OCI-LY7 (cell line): ENCODE measurements around the gene MISP. TPM values are rescaled to one million over a fixed set of nuclear protein-coding genes. Genes with fewer than 3 reads are reported as not detected.

ENCODE experiments used
- BruUV-seq: library from RNA; stranded (reverse); fragments of 400-500 nt; replicated peaks from 2 replicates; lab custom pipeline; 2021; lab: Mats Ljungman, UMichigan
- CTCF ChIA-PET: fragments of 300-600 bp; sonication (Branson Sonifier 250); formaldehyde crosslinking; loops from one replicate; lab custom pipeline; 2022; ENCODE audit warnings: antibody characterized with exemption; ENCODE audit not compliant: unreplicated experiment; lab: Charles Lee
- POLR2A ChIA-PET: fragments of 300-600 bp; sonication (Branson Sonifier 250); formaldehyde crosslinking; loops from one replicate; lab custom pipeline; 2022; ENCODE audit warnings: antibody characterized with exemption; lab: Charles Lee
- DNase-seq: peaks from one replicate; pipeline ENCODE4 v3.0.0-alpha.2; 2015; ENCODE audit warnings: low spot score
- H2AFZ ChIP-seq: fragments of 200-600 bp; sonication (generic), shearing (Covaris generic); 2 replicates; pipeline ENCODE4 v1.6.1; 2014; ENCODE audit warnings: mild to moderate bottlenecking, antibody characterized with exemption, low read length, moderate library complexity
- H3K27ac ChIP-seq: fragments of 200-600 bp; sonication (generic); 2 replicates; pipeline ENCODE4 v1.5.1; 2014; ENCODE audit warnings: mixed run types, low read depth, mild to moderate bottlenecking, moderate library complexity, low read length, inconsistent platforms; ENCODE audit not compliant: poor library complexity, severe bottlenecking
- H3K36me3 ChIP-seq: fragments of 200-600 bp; sonication (generic); 2 replicates; pipeline ENCODE4 v1.6.1; 2014; ENCODE audit warnings: mild to moderate bottlenecking, antibody characterized with exemption, low read length, moderate library complexity, mixed read lengths; ENCODE audit not compliant: insufficient read depth
- H3K4me1 ChIP-seq: fragments of 200-600 bp; sonication (generic); 2 replicates; pipeline ENCODE4 v1.5.1; 2014; ENCODE audit warnings: mild to moderate bottlenecking, low read length; ENCODE audit not compliant: insufficient read depth, poor library complexity, severe bottlenecking
- H3K4me2 ChIP-seq: fragments of 200-600 bp; sonication (generic); 2 replicates; pipeline ENCODE4 v1.6.1; 2014; ENCODE audit warnings: mild to moderate bottlenecking, low read length
- H3K4me3 ChIP-seq: fragments of 200-600 bp; sonication (generic); 2 replicates; pipeline ENCODE4 v1.5.1; 2014; ENCODE audit warnings: mild to moderate bottlenecking, low read depth, low read length; ENCODE audit not compliant: poor library complexity, severe bottlenecking
- H3K79me2 ChIP-seq: fragments of 200-600 bp; sonication (generic); 2 replicates; pipeline ENCODE4 v1.6.1; 2016; ENCODE audit warnings: low read depth, mild to moderate bottlenecking, low read length, moderate library complexity, mixed read lengths; ENCODE audit not compliant: insufficient read depth
- H3K9me2 ChIP-seq: fragments of 200-600 bp; sonication (generic); 2 replicates; pipeline ENCODE4 v1.6.1; 2016; ENCODE audit warnings: mild to moderate bottlenecking, low read length, mixed read lengths; ENCODE audit not compliant: insufficient read depth
- H3K9me3 ChIP-seq: fragments of 200-600 bp; sonication (generic); 2 replicates; pipeline ENCODE4 v1.6.1; 2014; ENCODE audit warnings: mild to moderate bottlenecking, mixed run types, low read length, mixed read lengths
- H4K20me1 ChIP-seq: fragments of 200-600 bp; sonication (generic); 2 replicates; pipeline ENCODE4 v1.6.1; 2014; ENCODE audit warnings: mild to moderate bottlenecking, antibody characterized with exemption, low read length, moderate library complexity, mixed read lengths; ENCODE audit not compliant: insufficient read depth
- CTCF ChIP-seq: fragments of 200-600 bp; sonication (generic); conservative IDR thresholded peaks from 2 replicates; pipeline ENCODE4 v1.5.1; 2014; ENCODE audit warnings: mild to moderate bottlenecking, antibody characterized with exemption, low read length, moderate library complexity, mixed read lengths
- EZH2phosphoT487 ChIP-seq: fragments of 200-600 bp; sonication (generic); IDR thresholded peaks from 2 replicates; pipeline ENCODE4 v1.6.1; 2018; ENCODE audit warnings: low read depth, borderline replicate concordance, mild to moderate bottlenecking, mixed run types, antibody characterized with exemption, low read length, moderate library complexity, mixed read lengths
- intact Hi-C: fragments of 100-400 bp; cut with micrococcal nuclease; formaldehyde crosslinking; loops from one replicate; pipeline ENCODE4 v1.10.0; 2022; ENCODE audit not compliant: unreplicated experiment
- total RNA-seq, 2 experiments: library from RNA; depleted of rRNA in 1 of 2; stranded (reverse); fragments of >200 nt in 1 of 2; shearing (Covaris generic) in 1 of 2; gene quantifications; 2 replicates each; pipeline ENCODE4 v1.2.3, GENCODE V29; 2014 to 2022

MISP gene
- total RNA-seq, 2 experiments from 2014 or later = 0.23 TPM; not detected in 1

- Histone ChIP-seq H3K9me3 (no peaks in the 10 kb centered on the region), H3K79me2 (peaks cover 10% of the 10 kb centered on the region), H3K9me2 (no peaks in the 10 kb centered on the region), H3K4me2 (no peak overlapping the region), H3K4me3 (no peak overlapping the region), H4K20me1 (peaks cover 1% of the 10 kb centered on the region; the same call in 1 of the 2 replicates), H2AFZ (no peak overlapping the region), H3K4me1 (no peaks in the 10 kb centered on the region), H3K36me3 (peaks cover 94% of the 10 kb centered on the region), H3K27ac (no peak overlapping the region)
- DNase-seq = no peak
- ChIA-PET POLR2A (no interaction called here), CTCF (no interaction called here)
- no peak for TF ChIP-seq CTCF
- BruUV-seq = TSS peak; percentile 20
- intact Hi-C loops = no loop called here
Measured at GRCh38 chr19:807627-808422, 56.9 kb downstream of the MISP start.

DNA sequence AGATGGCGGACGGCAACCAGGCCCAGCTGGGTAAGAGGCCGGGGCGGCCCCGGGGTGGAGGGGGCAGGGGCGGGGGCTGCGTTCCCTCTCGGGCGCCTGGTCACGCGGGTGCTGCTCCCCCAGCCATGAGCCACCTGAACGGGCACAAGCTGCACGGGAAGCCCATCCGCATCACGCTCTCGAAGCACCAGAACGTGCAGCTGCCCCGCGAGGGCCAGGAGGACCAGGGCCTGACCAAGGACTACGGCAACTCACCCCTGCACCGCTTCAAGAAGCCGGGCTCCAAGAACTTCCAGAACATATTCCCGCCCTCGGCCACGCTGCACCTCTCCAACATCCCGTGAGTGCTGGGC lies 57.5 kb downstream of the MISP start:
- no peaks in the 10 kb centered on the region for H3K4me1 ChIP-seq
- BruUV-seq = no TSS peak
- no peak overlapping the region for H3K4me2 ChIP-seq
- H4K20me1 ChIP-seq = no peaks in the 10 kb centered on the region
- no peak for DNase-seq
- no peak overlapping the region for H3K4me3 ChIP-seq
- no peak for TF ChIP-seq EZH2phosphoT487
- TF ChIP-seq CTCF = no peak
- no peaks in the 10 kb centered on the region for H3K9me3 ChIP-seq
- H2AFZ ChIP-seq = no peak overlapping the region
- ChIA-PET POLR2A (no interaction called here), CTCF (no interaction called here)
- no peak overlapping the region for H3K27ac ChIP-seq
- H3K79me2 ChIP-seq = peaks cover 5% of the 10 kb centered on the region; the same call in 1 of the 2 replicates
- H3K36me3 ChIP-seq = peaks cover 94% of the 10 kb centered on the region
- intact Hi-C loops = no loop called here
- H3K9me2 ChIP-seq = no peaks in the 10 kb centered on the region

DNA sequence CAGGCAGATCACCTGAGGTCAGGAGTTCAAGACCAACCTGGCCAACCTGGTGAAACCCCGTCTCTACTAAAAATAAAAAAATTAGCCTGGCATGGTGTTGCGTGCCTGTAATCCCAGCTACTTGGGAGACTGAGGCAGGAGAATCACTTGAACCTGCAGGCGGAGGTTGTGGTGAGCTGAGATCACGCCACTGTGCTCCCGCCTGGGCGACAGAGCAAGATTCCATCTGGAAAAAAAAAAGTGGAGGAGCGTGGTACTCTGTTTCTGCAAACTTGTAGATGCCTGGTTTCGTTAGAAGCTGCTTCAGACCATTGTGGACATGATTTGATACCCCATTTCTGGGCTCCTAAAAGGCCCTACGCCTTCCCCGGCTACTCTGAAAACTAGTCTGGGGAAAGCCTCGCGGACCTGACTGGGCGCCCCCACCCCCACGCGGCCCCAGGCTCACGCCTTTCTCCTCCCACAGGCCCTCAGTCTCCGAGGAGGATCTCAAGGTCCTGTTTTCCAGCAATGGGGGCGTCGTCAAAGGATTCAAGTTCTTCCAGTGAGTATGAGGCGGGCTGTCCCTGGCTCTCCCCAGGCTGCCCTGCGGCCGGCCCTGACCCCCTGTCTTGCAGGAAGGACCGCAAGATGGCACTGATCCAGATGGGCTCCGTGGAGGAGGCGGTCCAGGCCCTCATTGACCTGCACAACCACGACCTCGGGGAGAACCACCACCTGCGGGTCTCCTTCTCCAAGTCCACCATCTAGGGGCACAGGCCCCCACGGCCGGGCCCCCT lies 59.4 kb downstream of the MISP start:
- ChIA-PET POLR2A (no interaction called here), CTCF (no interaction called here)
- Histone ChIP-seq H3K79me2 (no peaks in the 10 kb centered on the region), H3K36me3 (peaks cover 94% of the 10 kb centered on the region), H2AFZ (no peak overlapping the region), H3K4me3 (no peak overlapping the region), H3K27ac (no peak overlapping the region), H3K4me2 (no peak overlapping the region), H3K9me2 (no peaks in the 10 kb centered on the region), H3K9me3 (no peaks in the 10 kb centered on the region), H4K20me1 (no peaks in the 10 kb centered on the region), H3K4me1 (no peaks in the 10 kb centered on the region)
- intact Hi-C loops = no loop called here
- DNase-seq = no peak
- BruUV-seq = no TSS peak
- no peak for TF ChIP-seq CTCF
- no peak for TF ChIP-seq EZH2phosphoT487
